HG03565 (cell line): ENCODE data around the gene RASAL3.
"Not testable (repeated sequence)": the region's sequence is repeated elsewhere in the genome, so short reads cannot be mapped to it uniquely, and the experiment has no call there.

ENCODE experiments used
- ATAC-seq: cut with Tn5 transposase; IDR thresholded peaks from one replicate; pipeline ENCODE4 v1.9.1; 2021; ENCODE audit warnings: mild to moderate bottlenecking, moderate library complexity; ENCODE audit not compliant: unreplicated experiment

Gene RASAL3

DNA sequence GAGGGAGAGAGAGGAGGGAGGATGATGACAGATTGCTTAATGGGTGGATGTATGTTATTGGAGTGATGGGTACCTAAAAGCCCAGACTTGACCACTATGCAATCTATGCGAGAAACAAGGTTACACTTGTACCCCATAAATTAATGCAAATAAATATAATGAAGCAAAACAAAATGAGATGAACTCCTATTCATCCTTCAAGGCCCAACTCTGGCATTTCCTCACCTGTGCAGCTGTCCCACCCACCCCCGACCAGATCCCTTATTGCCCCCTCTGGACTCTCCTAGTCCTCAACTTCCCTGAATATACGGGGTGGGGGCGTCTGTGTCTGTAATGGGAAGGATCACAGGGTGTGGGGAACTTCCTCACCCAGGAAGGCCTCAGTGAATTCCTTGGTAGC lies 10.8 kb upstream of the RASAL3 start:
- no peak for ATAC-seq

- ATAC-seq = not testable (repeated sequence)
These were observed 9.5 kb upstream of the RASAL3 start for GRCh38 chr19:15473821-15474220.

DNA sequence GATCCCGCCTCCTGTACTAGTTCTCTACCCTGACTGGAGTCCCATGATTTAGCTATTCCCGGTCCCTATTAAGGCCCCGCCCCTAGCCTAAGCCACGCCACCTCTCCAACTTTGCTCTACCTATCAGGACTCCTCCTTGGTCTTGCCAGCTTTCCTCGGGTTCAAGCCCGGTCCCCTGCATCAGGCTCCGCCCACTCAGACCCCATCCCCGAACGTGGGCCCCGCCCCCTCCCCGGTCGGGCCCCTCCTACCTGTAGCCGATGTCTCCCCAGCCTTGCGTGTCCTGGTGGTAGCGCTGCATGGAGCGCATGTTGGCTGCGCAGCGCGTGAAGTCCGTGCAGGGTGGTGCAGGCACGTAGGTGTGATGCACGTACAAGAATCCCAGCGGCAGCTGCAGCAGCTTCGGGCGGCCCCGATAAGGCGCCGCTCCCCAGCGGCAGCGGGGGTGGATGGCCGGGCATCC lies 7.3 kb upstream of the RASAL3 start:
- ATAC-seq = no peak

DNA sequence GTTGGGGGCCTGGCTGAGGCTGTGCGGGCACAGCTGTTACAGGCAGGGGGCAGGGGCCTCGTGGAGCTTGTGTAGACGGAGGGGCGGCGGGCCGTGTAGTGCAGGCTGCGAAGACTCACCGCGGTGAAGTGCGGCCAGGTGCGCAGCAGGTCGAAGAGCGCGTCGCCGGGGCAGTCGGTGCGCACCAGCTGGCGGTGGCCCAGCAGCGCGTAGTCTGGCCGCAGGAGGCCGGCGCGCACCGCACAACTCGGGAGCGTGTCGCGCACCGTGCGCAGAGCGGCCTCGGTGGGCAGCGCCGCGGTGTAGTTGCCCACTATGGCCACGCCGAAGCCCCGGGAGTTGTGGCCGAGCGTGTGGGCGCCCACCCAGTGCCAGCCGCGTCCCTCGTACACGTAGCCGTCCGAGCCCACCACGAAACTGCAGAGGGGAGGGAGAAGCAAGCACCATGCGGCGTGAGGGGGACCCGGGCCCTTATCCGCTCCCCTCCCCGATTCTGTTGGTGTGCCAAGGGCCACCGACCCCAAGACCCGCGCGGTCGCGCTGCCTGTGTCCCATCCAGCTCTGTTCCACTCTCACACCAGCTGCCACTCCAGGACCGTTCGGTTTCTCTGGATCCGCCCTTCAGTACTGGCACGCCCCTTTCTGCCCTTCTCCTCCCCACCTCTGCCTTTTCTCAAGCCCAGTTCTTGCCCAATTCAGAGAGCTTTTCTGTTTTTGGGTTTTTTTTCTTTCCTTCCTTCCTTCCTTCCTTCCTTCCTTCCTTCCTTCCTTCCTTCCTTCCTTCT lies 5.4 kb upstream of the RASAL3 start:
- no peak for ATAC-seq

GRCh38 chr19:15468675-15469512 lies 4.5 kb upstream of the RASAL3 start:
- ATAC-seq = no peak

DNA sequence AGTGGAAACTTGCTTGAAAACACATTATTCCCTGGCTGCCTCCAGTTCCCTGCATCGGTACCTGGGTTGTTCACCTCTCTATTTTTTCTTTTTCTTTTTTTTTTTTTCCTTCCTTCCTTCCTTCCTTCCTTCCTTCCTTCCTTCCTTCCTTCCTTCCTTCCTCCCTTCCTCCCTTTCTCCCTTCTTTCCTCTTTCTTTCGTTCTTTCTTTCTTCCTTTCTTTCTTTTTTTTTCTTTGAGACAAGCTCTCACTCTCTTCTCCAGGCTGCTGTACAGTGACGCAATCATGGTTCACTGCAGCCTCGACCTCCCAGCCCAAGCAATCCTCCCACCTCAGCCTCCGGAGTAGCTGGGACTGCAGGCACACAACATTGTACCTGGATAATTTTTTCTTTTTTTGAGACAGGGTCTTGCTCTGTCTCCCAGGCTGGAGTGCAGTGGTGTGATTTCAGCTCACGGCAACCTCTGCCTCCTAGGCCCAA lies 3.4 kb upstream of the RASAL3 start:
- ATAC-seq = no peak

DNA sequence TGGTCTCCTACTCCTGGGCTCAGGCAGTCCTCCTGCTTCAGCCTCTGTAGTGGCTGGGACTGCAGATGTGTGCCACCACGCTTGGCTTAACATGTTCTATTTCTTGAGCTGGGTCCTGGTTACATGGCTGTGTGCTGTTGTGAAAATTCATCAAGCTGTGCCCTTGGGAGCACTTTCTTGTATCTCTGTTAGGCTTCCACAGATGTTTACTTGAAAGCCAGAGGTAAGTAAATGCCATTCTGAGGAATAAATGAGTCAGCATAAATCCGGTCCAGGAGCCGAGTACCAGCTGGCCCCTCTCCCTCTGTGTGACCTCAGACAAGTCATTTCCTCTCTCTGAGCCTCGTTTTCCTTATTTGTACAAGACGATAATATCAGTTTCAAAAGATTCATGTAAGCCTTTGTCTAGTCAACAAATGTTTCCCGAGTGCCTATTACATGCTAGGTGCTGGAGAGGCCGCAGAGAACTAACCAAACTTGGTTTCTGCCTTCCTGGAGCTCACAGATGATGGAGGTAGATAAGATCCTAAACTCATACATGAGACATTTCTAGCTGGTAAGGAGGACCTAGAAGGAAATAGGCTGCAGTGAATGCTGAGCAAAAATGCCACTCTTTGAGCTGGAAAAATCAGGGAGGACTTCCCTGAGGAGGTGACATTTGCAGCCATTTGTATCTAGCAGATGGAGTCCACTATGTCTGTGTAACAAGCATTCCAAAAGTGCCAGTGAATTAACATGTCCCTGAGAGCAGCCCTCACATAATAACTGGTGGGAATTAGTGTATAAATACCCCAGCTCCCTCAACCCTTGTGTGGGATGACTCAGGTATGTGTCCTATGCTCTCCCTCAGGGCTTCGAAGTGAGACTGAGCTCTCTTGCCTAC lies 2.7 kb upstream of the RASAL3 start:
- peak; percentile 53 for ATAC-seq

DNA sequence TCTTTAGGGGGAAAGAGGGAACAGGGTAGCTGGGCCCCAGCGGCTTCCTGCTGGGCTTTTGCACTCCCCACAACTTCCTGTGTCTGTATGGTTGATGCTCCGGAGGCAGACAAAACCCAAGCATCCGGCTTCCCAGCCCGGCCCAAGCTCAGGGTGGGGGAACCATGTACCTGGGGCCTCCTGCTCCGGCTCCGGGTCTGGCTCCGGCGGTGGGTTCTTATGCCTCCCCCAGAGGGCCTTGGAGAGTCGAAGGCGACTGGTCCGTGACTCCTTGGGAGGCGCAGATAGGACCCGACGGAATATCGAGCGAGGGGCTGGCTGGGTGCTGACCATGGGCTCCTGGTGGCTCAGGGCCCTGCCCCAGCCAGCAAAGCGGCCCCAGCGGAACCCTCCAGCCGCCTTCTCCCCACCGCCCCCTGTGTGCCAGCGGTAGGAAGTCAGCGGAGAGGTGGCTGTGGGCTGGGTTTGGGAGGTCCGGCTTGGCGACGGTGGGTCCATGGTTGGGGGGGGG lies 428 bp downstream of the RASAL3 start:
- ATAC-seq = no peak

DNA sequence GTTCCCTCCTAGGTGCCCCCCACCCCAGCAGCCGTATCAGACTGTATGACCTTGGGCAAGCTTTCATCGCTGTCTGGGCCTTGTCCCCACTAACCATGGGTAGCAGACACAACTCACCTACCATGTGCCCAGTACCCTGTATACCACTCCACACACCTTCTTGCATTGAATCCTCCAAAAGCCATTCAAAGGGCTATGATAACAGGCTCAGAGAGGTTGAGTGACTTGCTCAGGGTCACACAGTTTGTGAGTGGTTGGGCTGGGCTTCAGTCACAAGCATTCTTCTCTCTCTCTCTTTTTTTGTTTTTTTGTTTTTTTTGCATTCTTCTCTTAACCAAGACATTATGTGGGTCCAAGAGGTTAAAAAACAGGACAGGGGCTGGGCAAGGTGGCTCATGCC lies 2.6 kb downstream of the RASAL3 start:
- ATAC-seq = no peak

GRCh38 chr19:15457701-15458484 lies 6.5 kb downstream of the RASAL3 start:
- ATAC-seq = no peak

DNA sequence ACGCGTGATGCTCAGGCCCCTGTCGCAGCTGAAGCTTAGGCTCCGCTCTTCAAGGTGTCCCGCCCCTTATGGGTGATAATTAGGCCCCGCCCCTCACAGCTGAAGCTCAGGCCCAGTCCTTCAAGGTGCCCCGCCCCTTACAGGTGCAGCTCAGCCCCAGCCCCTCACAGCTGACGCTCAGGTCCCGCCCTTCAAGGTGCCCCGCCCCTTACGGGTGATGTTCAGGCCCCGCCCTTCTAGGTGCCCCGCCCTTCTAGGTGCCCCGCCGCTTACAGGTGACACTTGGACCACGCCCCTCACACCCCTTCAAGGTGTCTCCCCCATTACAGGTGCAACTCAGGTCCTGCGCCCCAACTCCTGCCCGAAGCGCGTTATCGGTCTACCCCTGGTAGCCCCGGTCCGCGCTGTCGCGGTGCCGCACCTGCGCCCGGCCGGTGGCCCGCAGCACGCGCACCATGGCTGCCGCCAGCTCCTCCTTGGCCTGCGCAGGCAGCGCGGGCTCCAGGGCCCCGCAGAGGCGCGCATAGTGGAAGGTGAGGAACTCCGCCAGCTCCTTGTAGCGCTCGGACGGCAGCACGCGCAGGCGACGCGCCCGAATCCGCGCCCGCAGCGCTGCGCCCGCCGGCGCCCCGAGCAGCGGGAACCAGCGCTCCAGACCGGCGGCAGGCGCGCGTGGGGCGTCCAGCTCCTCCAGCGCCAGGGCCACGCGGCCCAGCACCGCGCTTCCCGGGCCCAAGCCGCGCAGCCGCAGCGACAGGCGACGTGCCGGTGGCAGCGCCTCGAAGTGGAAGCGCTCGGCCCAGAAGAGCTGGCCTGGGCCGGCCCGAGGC lies 7.3 kb downstream of the RASAL3 start:
- no peak for ATAC-seq

- no peak for ATAC-seq
These were observed 7.9 kb downstream of the RASAL3 start for GRCh38 chr19:15456441-15456840.

DNA sequence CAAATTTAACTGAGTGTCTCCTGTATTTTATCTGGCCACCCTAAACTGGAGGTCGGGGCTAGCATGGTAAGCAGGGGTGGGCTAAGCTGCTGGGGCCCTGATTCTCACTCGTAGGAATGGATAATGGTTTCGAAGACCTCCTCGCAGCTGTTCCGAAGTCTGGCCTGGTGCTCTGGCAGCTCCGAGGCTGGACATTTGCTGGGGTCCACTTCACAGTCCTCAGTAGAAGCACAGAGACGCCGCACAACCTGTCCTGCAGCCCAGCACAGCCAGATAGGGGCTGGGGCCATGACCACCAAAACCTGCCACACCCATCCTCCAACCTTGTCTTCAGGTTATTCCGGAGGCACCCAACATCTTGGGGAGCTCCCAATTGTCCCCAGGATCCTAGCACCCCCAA lies 8.3 kb downstream of the RASAL3 start:
- ATAC-seq = no peak

- ATAC-seq = no peak
These were observed 10.2 kb downstream of the RASAL3 start for GRCh38 chr19:15453906-15454860.

GRCh38 chr19:15453091-15453578 lies 11.2 kb downstream of the RASAL3 start:
- no peak for ATAC-seq

- no peak for ATAC-seq
These were observed 12.0 kb downstream of the RASAL3 start for GRCh38 chr19:15452111-15453047.

DNA sequence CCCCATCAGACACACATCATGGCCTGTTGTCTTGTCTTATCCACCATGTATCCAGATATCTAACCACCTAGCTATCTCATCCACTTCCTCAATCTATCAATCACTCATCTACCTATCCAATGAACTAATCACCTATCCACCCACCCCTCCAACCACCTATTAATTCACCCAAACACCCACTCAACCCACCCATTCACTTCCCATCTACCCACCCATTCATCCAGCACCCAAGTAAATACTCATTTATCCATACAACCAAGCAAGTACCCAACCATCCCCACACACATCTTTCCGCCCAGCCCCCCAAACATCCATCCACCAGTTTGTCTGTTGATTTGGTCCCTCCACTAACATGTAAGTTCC lies 13.8 kb downstream of the RASAL3 start:
- no peak for ATAC-seq
